NCI-H2227 (cell line): Measurements from ENCODE around the gene APC2.
"Not testable (repeated sequence)": the region's sequence is repeated elsewhere in the genome, so short reads cannot be mapped to it uniquely, and the experiment has no call there.

Source experiments
- DNase-seq: peaks from one replicate; lab custom pipeline; 2025; ENCODE audit not compliant: unreplicated experiment; lab: John Stamatoyannopoulos, UW

The APC2 gene

GRCh38 chr19:1509602-1510441 is 59.9 kb downstream of the APC2 start:
- no peak for DNase-seq

- DNase-seq: no peak
Measured at GRCh38 chr19:1510442-1510806, 60.5 kb downstream of the APC2 start.

DNA sequence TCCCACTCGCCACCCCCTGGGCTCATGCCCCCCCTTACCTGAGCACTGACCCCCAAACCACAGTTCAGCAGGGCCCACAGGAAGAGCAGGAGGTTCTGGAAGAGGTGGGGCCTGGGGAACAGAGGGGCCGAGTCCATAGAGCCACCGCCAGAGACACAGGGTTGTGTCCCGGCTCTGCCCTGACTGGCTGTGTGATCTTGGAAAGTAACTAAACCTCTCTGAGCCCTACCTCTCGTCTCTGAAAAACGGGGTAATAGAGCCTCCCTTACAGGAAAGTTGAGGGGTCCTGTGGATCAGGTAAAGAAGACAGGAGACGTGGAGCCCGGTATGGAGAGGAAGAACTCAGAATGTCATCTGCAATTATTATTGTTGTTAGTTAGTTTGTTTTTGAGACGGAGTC is 60.9 kb downstream of the APC2 start:
- no peak for DNase-seq

DNA sequence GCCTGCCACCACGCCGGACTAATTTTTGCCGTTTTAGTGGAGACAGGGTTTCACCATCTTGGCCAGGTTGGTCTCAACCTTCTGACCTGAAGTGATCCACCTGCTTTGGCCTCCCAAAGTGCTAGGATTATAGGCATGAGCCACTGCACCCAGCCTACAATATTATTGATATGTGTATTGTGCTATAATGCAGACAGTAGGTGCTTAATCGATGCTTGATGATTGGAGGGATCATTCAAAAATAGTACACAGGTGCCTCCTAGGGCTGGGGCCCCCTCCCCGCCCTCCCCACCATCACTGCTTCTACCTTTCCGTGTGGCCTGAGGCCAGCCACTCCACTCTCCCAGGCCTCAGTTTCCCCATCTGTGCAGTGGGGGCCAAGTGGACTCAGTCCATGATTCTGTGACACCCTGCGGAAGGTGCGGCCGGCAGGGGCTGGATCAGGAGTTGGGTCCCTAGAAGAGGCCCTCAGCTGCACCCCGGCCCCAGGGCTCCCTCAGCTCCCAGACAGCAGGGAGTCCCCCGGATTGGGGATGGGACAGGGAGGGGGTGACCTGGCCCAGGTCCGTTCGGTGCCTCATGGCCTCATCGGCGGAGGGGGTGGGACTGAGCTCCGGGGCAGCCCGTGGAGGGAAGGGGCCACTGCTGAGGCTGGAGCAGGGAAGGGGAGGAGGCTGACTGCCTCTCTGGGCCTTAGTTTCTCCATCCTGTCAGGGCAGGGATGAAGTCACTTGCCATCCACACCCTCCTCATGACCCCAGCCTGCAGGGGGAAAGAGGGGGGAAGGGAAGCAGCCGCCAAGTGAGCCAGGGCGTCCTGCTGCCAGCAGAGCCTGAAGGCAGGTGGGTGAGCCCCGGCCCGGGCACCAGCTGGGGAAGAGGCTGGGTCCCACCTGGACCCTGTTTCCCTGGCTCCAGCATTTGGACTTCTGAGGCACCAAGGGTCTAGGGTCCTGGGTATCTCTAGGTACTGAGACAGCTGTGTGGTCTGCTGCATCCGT is 61.7 kb downstream of the APC2 start:
- DNase-seq: no peak

- DNase-seq: no peak
Measured at GRCh38 chr19:1512671-1513498, 63.0 kb downstream of the APC2 start, which contains the start of gene ADAMTSL5. Gene ADAMTSL5 (minus strand): TSS chr19:1513019. CDS start chr19:1510943, 2,076 bp downstream.

- peak; percentile 29 for DNase-seq
Measured at GRCh38 chr19:1513499-1514294, 63.8 kb downstream of the APC2 start.

GRCh38 chr19:1514295-1514661 is 64.4 kb downstream of the APC2 start:
- no peak for DNase-seq

DNA sequence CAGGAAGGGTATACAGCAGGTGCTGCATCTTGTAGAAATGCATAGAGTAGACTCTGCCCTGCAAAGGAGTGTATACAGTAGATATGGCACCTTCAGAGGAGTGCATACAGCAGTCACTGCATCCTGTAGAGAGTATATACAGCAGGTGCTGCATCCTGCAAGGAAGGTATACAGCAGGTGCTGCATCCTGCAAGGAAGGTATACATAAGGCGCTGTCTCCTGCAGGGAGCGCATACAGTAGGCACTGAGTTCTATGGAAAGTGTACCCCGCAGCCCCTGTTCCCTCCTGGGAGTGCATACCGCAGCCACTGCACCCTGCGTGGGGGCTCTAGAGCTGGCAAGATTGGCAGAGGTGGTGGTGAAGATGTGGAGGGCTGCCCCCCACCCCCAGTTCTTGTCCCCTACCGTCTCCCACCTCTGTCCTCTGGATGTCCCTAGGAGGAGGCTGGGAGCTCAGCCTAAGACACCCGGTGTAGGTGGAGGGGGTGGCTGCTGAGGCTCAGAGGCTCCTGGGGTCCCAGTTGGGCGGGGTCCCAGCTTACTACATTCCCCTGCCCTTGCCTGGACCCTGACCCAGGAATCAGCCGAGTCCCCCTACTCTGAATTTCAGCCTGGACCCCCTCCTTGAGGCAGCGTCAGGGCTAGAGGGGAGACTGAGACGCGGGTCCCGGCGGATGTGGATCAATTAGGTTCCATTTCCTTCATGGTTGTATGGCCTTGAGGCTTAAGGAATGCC is 65.2 kb downstream of the APC2 start:
- DNase-seq: no peak

DNA sequence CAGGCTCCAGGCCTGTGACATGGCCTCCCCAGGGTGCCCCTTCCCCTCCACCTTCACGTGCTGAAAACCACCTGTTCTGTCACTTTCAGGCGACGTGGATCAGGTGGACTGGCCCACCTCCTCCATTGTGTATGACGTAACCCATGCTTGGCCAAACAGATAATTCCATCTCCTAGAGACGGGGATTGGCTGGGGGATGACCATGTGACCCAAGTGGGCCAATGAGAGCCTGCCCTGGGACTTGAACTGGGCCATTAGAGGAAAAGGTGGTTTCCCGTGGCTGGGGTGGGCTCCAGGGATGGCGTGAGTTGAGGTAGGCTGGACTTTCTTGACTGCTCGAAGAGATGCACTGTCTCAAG is 66.5 kb downstream of the APC2 start:
- DNase-seq: no peak

GRCh38 chr19:1518471-1518870 is 68.5 kb downstream of the APC2 start:
- DNase-seq: no peak

GRCh38 chr19:1519802-1520201 is 69.9 kb downstream of the APC2 start:
- DNase-seq: not testable (repeated sequence)

GRCh38 chr19:1520203-1520780 is 70.4 kb downstream of the APC2 start:
- no peak for DNase-seq

DNA sequence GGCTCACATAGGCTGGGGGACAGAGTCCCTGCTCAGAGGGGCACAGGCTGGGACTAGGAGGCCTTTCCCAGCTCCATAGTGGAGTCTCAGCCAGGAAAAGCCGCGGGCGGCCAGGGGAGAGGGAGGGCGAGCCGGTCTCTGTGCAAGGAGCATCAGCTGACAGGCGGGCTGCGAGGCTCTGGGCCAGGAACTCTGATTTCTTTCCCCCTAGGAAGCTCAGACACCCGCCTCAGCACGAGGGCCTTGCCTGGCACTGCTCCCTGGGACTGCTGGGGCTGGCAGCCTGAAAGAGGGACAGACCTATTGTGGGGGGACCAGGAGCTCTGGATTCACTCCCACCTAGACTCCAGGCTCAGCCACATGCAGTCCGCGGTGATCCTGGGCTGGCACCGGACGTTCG is 71.7 kb downstream of the APC2 start:
- no peak for DNase-seq

DNA sequence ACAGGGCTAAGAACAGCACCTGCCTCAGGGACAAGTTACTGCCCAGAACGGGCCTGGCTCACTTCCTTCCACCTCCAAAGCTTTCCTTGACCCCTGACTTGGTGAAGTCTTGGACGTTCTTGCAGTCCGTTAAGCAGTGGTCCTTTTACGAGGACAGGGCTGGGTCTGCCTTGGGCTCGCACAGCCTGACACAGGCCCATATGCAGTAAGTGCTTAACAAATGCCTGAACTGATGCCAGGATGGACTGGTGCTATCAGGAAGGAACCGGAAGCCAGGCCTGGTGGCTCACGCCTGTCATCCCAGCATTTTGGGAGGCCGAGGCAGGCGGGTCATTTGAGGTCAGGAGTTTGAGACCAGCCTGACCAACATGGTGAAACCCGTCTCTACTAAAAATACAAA is 72.1 kb downstream of the APC2 start:
- no peak for DNase-seq

DNA sequence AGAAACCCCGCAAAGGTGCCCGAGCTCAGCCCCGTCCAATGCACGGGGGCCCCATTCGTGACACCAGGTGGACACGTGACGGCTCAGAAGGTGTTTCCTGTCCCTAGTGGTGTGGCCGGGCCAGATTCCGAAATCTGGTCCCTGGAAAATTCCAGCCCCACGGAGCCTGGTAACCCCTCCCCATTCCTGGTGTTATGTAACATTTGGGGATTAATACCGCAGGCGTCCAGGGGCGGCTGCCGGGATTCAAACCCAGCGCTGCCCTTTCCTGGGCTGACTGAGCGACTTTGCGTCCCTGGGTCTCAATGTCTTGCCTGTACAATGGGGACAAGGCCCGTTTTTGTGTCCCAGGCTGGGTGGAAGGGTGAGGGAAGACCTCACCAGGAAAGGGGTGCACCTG is 72.9 kb downstream of the APC2 start:
- no peak for DNase-seq
